ENCODE results near the gene IGF2R.
"Not testable (repeated sequence)": the region's sequence is repeated elsewhere in the genome, so short reads cannot be mapped to it uniquely, and the experiment has no call there.

The IGF2R gene

DNA sequence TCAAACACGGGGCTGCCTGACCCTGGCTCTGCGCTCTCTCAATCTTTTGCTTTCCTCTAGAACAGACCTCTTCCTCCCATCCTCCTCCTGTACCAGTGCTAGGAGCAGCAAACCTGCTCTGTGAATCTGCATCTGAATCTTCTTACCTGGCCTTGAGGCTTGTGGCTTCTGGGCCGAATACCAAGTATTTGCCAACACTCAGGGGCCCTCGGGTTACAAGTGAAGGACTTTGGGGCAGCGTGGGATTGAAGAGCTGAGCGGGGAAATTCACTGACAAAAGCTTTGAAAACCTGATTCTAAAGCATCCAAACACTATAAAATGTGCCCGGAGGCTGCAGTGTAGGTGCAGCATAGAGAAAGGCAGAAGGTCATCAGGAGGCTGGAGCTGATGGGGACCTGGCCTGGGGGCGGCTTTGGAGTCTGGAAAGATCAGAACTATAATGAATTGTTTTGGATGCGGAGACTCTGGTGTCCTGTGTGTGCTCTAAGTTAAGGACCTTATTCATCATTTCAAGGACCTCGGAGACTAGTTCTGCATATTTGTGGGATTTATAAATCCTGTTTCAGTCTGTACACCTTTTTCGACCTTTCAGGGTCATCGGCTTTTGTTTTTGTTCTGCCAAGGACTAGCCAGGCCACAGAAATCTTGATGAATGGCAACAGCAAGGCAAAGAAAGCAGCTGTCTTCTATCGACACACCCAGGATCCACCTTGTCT lies 16.4 kb upstream of the IGF2R start:
- DNase-seq: no peak

DNA sequence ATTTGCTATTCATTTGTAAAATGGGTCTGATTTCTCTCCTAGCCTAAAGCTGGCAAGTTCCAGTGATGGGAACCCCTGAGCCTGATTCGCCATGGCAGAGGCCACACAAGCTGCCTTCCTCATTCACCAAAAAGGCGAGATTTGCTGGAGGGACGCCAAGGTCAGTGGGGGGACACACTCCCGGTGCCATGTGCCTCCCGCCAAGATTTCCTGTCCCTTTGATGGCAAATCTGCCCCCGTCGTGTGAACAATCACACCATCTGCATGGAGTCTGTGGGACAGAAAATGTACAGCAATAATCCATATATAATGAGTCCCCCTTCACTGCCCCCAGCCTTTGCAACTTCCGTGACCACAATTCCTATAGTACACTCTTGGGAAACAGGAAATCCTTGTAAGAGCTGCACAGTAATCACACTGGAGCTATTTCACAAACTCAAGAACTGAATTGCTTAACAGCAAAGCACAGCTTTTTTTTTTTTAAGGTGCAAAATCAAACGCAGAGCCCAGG lies 15.7 kb upstream of the IGF2R start:
- DNase-seq: no peak

DNA sequence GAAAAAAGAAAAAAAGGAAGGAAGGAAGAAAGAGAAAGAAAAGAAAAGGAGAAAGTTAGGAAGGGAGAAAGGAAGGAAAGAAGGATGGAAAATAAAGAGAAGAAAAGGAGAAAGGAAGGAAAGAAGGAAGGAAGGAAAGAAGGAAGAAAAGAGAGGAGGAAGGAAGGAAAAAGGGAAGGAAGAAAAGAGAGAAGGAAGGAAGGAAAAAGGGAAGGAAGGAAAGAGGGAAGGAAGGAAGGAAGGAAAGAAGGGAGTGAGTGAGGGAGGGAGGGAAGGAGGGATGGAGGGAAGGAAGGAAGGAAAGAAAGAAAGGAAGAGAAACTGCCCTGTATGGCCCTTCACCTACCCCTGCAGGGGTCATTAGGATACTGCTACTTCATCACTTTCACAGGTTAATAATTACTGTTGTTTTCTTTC lies 12.9 kb upstream of the IGF2R start:
- DNase-seq: no peak

DNA sequence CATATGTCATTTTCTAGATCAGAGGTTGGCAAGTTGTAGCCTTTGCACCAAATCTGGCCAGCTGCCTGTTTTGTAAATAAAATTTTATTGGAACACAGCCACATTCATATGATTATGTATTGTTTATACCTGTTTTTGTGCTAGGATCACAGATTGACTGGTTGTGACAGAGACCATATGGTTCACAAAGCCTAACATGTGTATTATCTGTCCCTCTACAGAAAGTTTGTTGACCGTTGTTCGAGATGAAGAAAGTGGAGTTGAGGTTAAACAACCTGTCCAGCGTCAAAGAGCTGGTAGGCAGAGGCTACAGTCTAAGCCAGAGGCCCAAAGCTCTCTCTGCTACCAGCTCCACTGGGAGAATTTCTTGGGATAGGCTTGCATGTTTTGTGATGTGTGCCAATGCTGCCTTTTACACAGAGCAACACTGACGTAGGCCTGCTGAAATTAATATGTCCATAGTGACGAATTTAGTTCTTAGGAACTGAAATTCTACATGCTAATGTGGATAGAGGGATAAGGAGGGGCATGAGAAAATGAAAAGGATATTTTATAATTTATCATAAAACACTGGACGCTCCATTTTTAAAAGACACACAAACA lies 11.7 kb upstream of the IGF2R start:
- no peak for DNase-seq

DNA sequence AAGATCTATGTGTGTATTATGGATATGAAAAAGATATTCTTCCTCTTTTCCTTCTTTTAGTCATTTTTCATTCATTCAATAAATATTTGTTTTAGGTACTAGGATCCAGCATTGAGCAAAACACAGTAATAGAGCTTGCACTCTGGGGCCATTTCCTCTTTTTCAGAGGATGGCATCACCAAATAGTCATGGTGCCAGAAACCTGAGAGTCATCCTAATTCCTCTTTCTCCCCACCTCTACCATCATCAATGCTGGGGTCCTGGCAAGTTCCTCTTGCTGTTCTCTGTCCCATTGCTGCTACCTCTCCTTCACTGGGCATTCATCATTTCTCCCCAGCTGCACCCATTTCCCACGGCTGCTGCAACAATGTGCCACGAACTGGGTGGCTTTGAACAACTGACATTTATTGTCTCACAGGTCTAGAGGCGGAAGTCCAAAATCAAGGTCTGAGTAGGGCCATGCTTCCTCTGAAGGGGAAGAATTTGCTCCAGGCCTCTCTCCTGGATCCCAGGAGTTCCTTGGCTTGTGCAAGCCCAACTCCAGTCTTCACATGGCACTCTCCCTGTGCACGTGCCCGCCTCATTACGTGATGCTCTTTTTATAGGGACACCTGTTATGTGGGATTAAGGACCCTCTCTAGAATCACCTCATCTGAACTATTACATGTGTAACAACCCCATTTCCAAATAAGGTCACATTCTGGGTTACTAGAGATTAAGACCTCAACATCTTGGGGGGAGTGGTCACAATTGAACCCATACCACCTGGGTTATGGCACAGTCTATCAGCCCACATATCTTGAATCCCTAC lies 9.5 kb upstream of the IGF2R start:
- no peak for DNase-seq

DNA sequence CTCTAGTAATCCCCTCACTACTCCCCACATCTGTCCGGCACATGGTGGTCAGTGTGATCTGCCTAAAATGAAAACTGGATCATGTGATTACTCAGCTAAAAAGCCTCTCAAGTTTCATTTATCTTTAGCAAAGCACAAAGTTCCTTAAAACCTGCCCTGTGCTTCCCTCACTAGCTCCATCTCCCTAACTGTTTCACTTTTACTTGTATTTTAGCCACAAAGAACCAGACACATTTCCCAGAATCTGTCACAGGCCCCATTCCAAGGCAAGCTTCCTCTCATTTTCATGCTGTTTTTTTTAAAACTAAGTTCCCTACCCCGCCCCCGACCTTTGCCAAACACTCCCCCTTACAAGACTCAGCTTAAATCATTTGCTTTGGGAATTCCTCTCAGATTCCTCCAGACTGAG lies 8.9 kb upstream of the IGF2R start:
- DNase-seq: no peak

DNA sequence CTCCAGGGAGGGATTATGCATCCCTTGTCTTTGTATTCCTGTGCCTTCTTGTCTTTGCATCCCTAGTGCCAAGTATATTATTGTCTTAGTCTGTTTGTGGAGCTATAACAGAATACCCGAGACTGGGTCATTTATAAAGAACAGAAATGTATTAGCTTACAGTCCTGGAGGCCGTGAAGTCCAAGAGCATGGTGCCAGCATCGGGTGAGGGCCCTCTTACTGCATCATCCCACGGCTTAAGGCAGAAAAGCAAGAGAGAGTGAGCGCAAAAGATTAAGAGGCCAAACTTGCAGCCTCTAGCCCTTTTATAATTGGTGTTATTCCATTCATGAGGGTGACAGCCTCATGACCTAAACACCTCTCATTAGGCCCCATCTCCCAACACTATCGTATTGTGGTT lies 8.4 kb upstream of the IGF2R start:
- DNase-seq: no peak

DNA sequence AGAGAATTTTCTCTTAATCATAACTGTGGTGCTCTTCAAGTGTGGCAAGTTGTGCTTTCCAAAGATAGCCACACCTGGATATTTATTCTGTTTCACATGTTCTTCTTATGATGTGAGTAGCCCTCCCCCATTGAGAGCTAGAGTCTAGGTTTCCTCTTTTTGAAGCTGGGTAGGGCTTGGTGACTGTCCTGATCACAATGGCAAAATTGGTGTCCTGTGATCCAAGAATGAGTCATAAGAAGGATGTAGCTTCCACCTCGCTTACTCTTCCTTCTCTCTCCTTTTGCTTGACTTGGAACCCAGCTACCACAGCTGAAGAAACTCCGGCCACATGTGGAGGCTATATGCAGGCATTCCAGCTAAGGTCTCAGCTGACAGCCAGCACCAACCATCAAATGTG lies 7.4 kb upstream of the IGF2R start:
- no peak for DNase-seq

DNA sequence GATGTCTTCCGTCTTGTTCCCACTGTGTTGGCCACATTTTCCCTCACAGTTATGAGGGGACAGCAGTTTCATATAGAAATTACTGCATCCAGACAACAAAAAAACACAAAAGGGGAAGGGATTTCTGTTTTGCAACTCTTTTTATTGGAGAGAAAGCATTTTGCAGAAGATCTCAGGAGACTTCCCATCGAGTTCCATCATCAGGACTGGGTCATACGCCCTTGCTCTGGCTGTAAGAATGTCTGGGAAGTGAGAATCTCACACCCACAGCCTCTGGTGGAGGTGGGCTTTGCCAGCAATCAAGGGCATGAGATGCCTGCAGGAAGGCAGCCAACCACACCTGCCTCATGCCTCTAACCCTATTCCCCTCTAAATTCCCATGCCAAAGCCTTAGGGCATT lies 5.8 kb upstream of the IGF2R start:
- DNase-seq: no peak

DNA sequence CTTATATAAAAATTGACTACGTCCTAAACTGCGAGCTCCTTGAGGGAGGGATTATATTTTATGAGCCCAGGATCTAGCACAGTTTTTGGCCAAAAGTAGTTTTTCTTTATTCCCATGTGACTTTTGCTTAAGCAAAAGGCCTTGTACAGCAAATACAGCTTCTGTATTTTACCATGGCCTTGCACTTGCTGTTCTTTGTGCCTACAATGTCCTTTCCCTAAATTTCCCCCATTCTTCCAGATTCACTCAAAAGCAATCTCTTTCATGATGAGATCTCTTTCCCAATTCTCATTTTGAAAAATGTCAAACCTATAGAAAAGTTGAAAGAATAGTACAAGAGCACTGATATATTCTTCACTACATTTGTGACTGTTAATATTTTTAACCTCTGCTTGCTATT lies 4.8 kb upstream of the IGF2R start:
- DNase-seq: no peak

DNA sequence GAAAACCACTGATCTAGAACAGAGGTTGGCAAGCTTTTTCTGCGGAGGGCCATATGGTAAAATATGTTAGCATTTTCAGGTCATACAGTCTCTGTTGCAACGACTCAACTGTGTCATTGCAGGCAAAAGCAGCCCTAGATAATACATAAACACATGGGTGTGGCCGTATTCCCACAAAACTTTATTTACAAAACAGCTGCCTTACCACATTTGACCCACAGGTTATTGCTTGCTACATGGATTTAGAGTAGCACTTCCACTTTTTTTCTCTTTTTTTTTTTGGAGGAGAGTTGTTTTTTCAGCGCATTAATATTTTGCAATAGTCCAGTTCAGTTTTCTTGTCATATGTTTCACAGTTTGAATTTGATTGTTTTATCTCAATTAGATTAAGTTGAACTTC lies 2.5 kb upstream of the IGF2R start:
- no peak for DNase-seq

DNA sequence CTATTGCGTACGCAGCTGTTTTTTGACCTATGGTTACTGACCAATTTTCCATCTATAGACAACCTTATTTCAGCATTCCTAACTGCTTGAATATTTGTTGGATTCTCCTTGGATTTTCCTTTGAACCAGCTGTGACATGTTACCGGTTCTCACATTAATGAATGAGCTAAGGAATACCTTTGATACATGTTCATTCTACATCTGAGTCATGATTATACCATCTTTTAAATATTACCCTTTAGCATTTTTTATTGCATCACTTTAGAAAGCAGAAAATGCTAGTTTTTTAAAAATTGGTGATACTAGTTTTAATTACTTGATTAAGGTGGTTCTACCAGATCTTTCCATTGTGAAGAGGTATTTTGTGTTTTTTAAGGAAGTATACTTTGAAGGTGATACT lies 1.9 kb upstream of the IGF2R start:
- DNase-seq: no peak

DNA sequence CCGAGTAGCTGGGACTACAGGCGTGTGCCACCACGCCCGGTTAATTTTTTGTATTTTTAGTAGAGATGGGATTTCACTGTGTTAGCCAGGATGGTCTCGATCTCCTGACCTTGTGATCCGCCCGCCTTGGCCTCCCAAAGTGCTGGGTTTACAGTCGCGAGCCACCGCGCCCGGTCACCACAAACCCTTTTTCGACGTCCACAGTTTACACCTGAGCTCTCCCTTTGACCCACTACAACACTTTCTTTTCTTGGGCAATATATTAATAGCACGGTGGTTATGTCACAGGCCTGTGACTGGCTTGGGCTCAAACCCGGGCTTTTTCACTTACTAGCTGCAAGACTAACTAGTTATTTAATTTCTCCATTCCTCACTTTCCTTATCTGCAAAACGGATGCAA lies 1.3 kb upstream of the IGF2R start:
- DNase-seq: not testable (repeated sequence)

DNA sequence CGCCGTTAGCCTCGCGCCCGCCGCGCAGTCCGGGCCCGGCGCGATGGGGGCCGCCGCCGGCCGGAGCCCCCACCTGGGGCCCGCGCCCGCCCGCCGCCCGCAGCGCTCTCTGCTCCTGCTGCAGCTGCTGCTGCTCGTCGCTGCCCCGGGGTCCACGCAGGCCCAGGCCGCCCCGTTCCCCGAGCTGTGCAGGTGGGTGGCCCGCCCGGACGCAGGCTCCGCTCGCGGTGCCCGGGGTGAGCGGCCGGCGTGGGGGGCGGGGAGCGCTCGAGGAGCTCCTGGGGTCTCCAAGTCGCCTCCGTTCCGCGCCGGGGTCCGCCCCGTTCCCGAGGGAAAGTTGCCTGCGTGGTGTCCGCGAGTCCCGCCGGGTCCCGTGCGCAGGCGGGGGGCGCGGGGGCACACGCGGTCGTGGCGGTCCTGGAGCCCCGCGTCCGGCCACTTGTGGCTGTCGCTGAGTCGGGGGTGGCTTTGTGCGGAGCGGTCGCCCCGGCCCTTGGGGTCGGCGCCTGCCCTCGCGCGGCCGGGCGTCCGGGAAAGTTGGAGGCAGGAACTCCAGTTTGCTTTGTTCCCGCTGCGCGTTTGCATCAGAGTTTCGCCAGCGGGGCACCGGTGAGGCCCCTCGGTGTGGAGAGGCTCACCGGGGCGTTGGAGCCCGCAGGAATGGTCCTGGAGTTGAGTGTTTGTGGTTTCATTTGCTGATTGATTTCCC lies 476 bp downstream of the IGF2R start:
- peak; percentile 68 for DNase-seq

DNA sequence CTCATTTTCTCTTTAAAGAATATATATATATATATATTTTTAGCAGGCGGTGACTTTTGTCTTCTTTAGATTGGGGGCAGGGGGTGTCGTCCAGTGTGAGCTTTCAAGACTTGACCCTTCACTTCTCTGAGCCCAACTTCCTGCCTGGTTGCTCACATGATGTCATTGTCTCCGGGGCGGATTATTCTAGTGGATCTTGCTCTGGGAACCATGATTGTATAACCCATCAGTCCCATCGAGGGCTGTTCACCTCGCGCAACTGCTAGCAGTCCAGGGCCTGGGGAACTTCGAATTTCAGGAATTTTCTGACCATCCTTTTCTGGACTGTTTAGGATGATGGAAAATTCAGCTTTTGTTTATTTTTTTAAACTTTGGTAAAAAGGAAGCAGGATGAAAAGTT lies 1.0 kb downstream of the IGF2R start:
- peak; percentile 85 for DNase-seq

DNA sequence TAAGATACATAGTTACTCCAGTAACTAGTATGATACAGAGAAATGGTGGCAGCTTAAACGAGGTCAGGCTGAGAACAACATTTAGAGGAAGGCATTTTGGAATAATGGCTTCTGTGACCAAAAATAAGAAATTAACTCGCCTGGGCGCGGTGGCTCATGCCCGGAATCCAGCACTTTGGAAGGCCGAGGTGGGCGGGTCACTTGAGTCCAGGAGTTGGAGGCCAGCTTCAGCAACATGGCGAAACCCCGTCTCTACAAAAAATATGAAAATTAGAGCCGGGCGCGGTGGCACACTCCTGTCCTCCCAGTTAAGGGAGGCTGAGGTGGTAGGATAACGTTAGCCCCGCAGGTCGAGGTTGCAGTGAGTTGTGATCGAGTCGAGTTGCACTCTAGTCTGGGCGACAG lies 1.8 kb downstream of the IGF2R start:
- no peak for DNase-seq

DNA sequence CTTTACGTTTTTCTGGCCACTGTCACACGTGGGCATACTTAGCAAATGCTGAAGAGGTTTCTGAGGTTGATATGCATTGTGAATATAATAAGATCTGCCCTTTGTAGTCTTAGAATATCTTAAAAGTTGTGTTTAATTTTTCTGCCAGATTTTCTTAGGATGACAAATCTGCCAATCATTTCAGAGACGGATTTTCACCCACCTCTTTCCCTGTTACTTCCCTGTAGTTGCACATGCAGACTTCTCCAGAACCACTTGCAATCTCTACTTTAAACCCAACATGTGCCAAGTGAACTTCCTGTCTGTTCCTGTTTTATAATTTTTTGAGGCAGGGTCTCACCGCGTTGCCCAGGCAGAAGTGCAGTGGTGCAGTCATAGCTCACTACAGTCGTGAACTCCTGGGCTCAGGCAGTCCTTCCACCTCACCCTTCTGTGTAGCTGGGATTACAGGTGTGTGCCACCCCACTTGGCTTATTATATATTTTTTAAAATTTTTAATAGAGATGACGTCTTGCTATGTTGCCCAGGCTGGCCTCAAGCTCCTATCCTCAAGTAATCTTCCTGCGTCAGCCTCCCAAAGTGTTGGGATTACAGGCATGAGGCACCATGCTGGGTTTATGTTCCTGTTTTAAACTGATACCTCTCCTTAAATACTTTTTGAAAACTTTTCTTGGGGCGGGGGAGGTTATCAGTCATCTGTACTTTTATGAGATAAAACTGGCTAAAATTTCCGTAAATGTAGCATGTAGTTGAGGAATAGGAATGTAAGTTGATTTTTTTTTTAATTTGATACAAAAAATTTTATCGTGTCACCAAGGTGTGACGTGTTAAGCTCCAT lies 2.7 kb downstream of the IGF2R start:
- DNase-seq: no peak

DNA sequence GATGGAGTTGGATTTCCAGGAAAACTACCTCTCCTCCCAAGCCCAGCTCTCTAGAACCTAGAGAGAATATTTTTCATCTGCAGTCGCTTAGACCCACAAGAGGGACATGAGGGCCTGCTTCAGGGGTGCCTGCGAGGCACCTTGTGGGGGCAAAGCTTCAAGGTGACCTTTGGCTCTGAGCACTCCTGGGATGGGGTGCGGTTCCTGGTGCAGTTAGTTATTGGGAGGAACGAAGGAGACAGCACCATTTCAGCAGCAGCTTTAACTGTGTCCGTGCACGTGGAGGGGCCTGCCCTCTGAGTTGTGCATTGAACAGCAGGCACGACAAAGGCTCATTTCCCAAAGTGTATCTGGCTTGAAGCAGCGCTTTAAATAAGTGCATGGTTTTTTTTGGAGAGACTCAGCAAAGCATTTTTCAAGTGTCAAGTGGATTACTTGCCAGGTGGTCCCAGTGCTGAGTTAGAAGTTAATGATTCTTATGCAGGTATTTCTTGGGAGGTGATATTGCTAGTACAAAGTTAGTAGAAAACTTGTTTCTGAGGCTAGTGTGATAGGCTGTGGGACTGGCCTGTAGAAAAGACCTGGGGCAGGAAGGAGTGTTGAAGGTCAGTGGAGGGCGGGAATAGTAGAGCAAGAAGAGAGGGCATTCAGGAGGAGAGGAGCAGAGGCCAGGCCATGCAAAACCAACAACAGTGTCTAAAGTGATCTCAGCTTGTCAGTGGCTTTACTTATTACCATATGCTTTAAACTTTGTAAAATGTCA lies 3.8 kb downstream of the IGF2R start:
- DNase-seq: peak; percentile 22

DNA sequence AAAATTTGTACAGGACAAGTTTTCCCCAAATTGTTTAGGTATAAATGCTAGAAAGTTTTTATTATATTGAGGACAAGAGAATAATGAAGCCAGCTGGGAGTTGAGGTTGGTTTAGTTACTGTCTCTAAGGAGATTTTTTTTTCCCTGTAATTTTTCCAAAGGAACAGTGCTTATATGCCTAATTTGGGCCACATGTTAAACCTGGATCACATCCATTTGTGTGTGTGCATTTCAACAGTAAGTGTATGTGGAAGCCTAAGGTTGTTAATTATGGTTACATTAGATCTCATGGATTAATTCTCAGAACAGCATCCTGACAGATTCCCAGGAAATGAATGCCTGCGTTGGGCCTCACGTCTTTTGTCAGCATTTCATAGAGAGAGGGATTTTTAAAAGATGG lies 4.5 kb downstream of the IGF2R start:
- peak; percentile 29 for DNase-seq

DNA sequence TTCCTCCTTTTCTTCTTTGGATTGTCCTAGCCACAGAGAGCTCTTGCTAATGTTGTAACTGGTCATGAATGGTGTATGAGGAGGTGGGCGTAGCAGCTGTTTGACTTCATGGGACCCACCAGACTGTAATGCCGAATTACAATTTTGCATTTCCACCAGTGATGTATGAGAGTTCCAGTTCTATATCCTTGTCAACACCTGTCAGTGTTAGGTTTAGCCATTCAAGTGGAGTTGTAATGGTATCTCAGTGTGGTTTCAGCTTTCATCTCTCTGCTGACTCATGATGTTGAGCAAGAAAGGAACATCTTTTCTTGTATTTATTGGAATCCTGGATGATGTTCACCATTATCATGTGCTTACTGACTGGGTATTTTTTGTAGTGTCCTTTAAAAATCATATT lies 5.1 kb downstream of the IGF2R start:
- peak; percentile 88 for DNase-seq

DNA sequence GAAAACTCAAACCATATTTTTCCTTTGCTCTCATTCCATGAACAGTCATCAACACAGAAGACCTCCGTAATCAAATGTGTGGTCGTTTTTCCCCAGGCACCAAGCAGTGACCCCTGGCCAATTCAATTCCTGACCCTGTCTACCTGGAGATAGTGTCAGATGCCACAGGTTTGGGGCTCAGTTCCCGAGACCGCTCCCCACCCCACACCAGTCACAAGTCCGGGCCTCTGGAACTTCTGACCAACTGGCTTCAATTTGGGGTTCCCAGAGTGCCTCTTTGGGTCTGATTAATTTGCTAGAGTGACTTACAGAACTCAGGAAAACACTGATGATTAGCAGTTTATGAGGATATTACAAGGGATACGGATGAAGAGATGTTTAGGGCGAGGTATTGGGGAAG lies 6.0 kb downstream of the IGF2R start:
- no peak for DNase-seq
